Spleen (tissue), 7 donors: Measurements from ENCODE around the gene CHST12.

Source experiments
- POLR2A ChIP-seq, 3 donors: fragments of 450-650 bp; IDR thresholded peaks; one replicate each; pipeline ENCODE4 v1.5.1; 2017; ENCODE audit warnings: antibody characterized with exemption in 3 of 3, mild to moderate bottlenecking in 1 of 3
- TF ChIP-seq, protein P1 (sequence below), 11 experiments: fragments of 200-600 bp in 7 of 11; fragments of 450-650 bp in 4 of 11; sonication (generic) in 4 of 11; IDR thresholded peaks in 8 of 11; conservative IDR thresholded peaks in 3 of 11; 1 replicate in 7 of 11; 2 replicates in 4 of 11; pipeline versions ENCODE4 v1.4.0 to v1.8.0; 2016 to 2021; ENCODE audit warnings: antibody characterized with exemption in 11 of 11, inconsistent platforms in 4 of 11, mild to moderate bottlenecking in 1 of 11
- donor health status: DM: no; HTN: no; CAD: no; lungs with moderate emphysema.
- donor health status: DM: no; HTN: no; CAD: no.
- donor health status: DM: no; HTN: no; CAD: no.

DNA sequence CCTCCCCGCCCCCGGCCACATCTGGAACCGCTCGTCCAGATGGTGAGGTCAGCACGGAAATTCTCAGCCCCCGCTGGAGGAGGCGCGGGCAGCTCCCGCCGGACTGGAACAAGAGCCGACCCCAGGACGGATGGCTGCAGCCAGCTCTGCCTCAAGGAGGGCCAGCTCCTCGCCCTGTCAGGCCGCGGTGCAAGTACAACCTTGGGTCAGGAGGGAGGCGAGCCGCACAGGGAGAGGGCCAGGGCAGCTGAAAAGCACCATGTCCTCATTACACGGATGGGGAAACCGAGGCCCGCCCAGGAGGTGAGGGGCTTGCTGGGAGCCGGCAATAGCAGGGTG, 76.6 kb downstream of the CHST12 start:
- TF ChIP-seq, protein P1, sequence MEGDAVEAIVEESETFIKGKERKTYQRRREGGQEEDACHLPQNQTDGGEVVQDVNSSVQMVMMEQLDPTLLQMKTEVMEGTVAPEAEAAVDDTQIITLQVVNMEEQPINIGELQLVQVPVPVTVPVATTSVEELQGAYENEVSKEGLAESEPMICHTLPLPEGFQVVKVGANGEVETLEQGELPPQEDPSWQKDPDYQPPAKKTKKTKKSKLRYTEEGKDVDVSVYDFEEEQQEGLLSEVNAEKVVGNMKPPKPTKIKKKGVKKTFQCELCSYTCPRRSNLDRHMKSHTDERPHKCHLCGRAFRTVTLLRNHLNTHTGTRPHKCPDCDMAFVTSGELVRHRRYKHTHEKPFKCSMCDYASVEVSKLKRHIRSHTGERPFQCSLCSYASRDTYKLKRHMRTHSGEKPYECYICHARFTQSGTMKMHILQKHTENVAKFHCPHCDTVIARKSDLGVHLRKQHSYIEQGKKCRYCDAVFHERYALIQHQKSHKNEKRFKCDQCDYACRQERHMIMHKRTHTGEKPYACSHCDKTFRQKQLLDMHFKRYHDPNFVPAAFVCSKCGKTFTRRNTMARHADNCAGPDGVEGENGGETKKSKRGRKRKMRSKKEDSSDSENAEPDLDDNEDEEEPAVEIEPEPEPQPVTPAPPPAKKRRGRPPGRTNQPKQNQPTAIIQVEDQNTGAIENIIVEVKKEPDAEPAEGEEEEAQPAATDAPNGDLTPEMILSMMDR (IDR thresholded peaks at IDR 0.05 in 8 of 11, conservative IDR thresholded peaks at IDR 0.05 in 3 of 11): no peak
- TF ChIP-seq POLR2A (IDR thresholded peaks at IDR 0.05): no peak
